ENCODE results near the gene HS1BP3.

The HS1BP3 gene

DNA sequence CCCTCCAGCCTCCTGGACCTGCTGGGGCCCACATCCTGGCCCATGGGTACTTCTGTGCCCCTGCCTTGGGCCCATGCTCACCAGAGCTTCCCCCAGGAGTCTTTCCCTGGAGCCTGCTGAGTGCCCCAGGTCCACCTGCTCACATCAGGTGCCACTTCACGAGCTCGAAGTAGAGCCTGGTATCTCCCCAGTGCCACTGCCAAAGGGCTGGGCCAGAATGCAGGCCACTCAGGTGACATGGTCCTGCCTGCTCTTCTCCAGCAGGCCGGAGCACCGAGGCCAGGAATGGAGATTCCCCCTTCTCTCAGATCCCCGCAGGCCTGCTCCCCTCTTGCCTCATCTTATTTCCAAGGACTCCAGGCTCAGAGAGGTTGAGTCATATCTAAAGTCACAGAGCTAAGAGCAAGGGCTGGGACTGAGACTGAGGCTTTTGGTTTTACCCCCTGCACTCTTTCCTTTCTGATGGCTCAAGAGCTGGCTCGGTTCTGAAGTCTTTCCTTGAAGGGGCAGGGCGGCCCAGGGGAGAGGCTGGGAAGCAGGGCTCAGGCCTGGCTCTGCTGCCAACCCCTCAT, 79.2 kb downstream of the HS1BP3 start:
- TF ChIP-seq EP300 (IDR thresholded peaks at IDR 0.05; ENCODE audit: borderline replicate concordance), result no peak
- TF ChIP-seq NFIC (IDR thresholded peaks at IDR 0.05), result no peak
- TF ChIP-seq, protein P1, sequence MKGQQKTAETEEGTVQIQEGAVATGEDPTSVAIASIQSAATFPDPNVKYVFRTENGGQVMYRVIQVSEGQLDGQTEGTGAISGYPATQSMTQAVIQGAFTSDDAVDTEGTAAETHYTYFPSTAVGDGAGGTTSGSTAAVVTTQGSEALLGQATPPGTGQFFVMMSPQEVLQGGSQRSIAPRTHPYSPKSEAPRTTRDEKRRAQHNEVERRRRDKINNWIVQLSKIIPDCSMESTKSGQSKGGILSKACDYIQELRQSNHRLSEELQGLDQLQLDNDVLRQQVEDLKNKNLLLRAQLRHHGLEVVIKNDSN (IDR thresholded peaks at IDR 0.05), result no peak
- TF ChIP-seq TCF12 (IDR thresholded peaks at IDR 0.05; ENCODE audit: low read depth), result no peak
- no peak for TF ChIP-seq CEBPB (IDR thresholded peaks at IDR 0.05)
- no peak for TF ChIP-seq EGR1 (IDR thresholded peaks at IDR 0.05)
- TF ChIP-seq, protein P2, sequence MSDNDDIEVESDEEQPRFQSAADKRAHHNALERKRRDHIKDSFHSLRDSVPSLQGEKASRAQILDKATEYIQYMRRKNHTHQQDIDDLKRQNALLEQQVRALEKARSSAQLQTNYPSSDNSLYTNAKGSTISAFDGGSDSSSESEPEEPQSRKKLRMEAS (IDR thresholded peaks at IDR 0.05), result no peak
- TF ChIP-seq CREB1 (IDR thresholded peaks at IDR 0.05; ENCODE audit: low read depth), result no peak
- TF ChIP-seq FOXM1 (IDR thresholded peaks at IDR 0.05; ENCODE audit: borderline replicate concordance, low read depth), result no peak
- no peak for TF ChIP-seq RAD21 (IDR thresholded peaks at IDR 0.05; ENCODE audit: low read depth)
- TF ChIP-seq ZBTB7A (IDR thresholded peaks at IDR 0.05; ENCODE audit: low read depth), result no peak
- no peak for TF ChIP-seq TEAD4 (IDR thresholded peaks at IDR 0.05)
- no peak for TF ChIP-seq YY1 (IDR thresholded peaks at IDR 0.05; ENCODE audit: low read depth)
- TF ChIP-seq TAF1 (IDR thresholded peaks at IDR 0.05; ENCODE audit: low read depth), result no peak
- no peak for TF ChIP-seq REST (IDR thresholded peaks at IDR 0.05; ENCODE audit: low read depth)

DNA sequence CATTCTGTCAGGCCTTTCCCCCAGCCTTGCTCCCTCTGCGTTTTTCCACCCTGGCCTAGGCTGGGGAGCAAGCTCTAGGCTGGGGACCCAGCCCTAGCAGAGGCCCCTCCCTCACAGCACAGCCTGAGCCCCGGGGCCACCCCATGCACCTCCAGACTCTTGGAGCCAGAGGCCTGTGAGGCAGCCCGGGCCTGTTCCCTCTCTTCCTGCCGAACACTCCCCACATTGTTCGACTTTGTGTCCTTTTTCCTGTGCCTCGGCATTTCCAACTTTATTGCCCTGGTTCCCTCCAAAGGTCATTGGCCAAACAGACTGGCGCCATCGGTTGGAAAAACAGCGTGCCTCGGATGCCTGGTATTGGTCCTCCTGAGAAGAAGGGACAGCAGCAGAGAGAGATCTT, 79.7 kb downstream of the HS1BP3 start:
- TF ChIP-seq, protein P2 (IDR thresholded peaks at IDR 0.05), result no peak
- TF ChIP-seq, protein P1 (IDR thresholded peaks at IDR 0.05), result no peak
- TF ChIP-seq ZBTB7A (IDR thresholded peaks at IDR 0.05; ENCODE audit: low read depth) (no peak), NFIC (IDR thresholded peaks at IDR 0.05) (no peak), FOXM1 (IDR thresholded peaks at IDR 0.05; ENCODE audit: borderline replicate concordance, low read depth) (no peak), EP300 (IDR thresholded peaks at IDR 0.05; ENCODE audit: borderline replicate concordance) (no peak), TEAD4 (IDR thresholded peaks at IDR 0.05) (no peak), EGR1 (IDR thresholded peaks at IDR 0.05) (no peak), TCF12 (IDR thresholded peaks at IDR 0.05; ENCODE audit: low read depth) (no peak), CEBPB (IDR thresholded peaks at IDR 0.05) (no peak), YY1 (IDR thresholded peaks at IDR 0.05; ENCODE audit: low read depth) (no peak), REST (IDR thresholded peaks at IDR 0.05; ENCODE audit: low read depth) (no peak), TAF1 (IDR thresholded peaks at IDR 0.05; ENCODE audit: low read depth) (no peak), RAD21 (IDR thresholded peaks at IDR 0.05; ENCODE audit: low read depth) (no peak), CREB1 (IDR thresholded peaks at IDR 0.05; ENCODE audit: low read depth) (no peak)

GRCh38 chr2:20570249-20570648, 80.6 kb downstream of the HS1BP3 start:
- TF ChIP-seq EGR1 (IDR thresholded peaks at IDR 0.05), result no peak
- TF ChIP-seq EP300 (IDR thresholded peaks at IDR 0.05; ENCODE audit: borderline replicate concordance), result no peak
- TF ChIP-seq ZBTB7A (IDR thresholded peaks at IDR 0.05; ENCODE audit: low read depth), result no peak
- TF ChIP-seq, protein P2 (IDR thresholded peaks at IDR 0.05), result no peak
- TF ChIP-seq NFIC (IDR thresholded peaks at IDR 0.05), result no peak
- no peak for TF ChIP-seq CEBPB (IDR thresholded peaks at IDR 0.05)
- no peak for TF ChIP-seq YY1 (IDR thresholded peaks at IDR 0.05; ENCODE audit: low read depth)
- TF ChIP-seq RAD21 (IDR thresholded peaks at IDR 0.05; ENCODE audit: low read depth), result no peak
- no peak for TF ChIP-seq REST (IDR thresholded peaks at IDR 0.05; ENCODE audit: low read depth)
